ENCODE measurements around the gene GATAD2A. TPM values are rescaled to one million over a fixed set of nuclear protein-coding genes. Genes with fewer than 3 reads are reported as not detected.

GATAD2A gene
- total and polyA plus RNA-seq, 2 of the 8 experiments (the other 6 are each of a cell fraction or from before 2014, with no cell fraction given) = 38.4 to 205 TPM

DNA sequence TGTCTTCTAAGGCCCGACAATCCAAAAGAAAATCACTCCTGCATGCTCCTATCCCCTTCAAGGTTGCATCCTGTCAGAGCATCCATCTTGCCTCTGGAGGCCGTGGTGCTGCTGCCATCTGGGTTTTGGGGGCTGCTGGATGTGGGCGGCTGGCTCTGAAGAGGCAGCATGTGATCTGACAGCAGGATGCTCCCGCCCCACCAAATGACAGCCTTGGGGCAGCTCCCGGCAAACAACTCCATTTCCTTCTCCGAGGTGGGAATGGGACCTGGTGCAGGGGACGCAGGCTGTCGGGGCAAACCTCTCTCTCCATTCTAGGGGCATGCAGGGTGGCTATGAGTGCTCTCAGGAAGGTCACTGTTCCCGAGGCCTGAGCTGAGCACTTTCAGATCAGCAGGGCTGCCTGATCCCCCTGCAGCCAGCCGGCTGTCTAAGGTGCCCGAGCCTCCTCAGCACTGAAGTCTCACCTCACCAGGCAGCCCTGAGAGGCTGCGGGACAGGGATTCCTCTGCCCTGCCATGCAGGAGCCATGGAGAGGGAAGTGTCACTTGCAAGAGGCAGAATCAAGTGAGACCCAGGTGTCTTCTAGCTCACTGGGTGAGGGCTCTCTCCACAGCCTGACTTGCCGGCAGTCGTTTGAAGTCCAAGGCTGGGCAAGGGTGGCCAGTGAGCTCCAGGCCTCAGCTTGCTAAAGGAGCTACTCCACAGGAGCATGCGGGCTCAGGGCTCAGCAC, 81.0 kb downstream of the GATAD2A start:
- DNase-seq (ENCODE audit: low read depth in 1 of 2, low spot score in 2 of 2) (no peak), FAIRE-seq (no peak)
- 0 out of 2 replicates have a peak overlapping the region, but pooled peaks have one; percentile 39 for H2BK12ac ChIP-seq (ENCODE audit: low read depth, low read length)
- no peaks in the 10 kb centered on the region for H3K23me2 ChIP-seq (ENCODE audit: low read depth, low read length)
- CTCF ChIA-PET (ENCODE audit: partially characterized antibody) = interaction anchor here (0.9 to 9.8 kb wide), 5 partner anchors 10 to 121 kb away, joined by 3 to 146 read pairs (median 4); no protein-coding TSS in a partner anchor
- 89% methylated on average over 14 of the region's 15 CpGs; no CpG with 5 or more reads in 1 of the 2 experiments for WGBS, 2 experiments (ENCODE audit: extremely low coverage in 1 of 2, insufficient coverage in 1 of 2, insufficient read length in 1 of 2, insufficient replicate concordance in 2 of 2, low coverage in 1 of 2, low lambda C conversion rate in 2 of 2, missing lambda C conversion rate in 1 of 2)
- no peak overlapping the region for H4K5ac ChIP-seq (ENCODE audit: insufficient read length, low read depth, low read length)
- no peak overlapping the region for H3K18ac ChIP-seq (ENCODE audit: extremely low read depth, low read length)
- H3K27me3 ChIP-seq (replicated peaks in 1 of 4; ENCODE audit: control insufficient read depth in 3 of 4, extremely low read depth in 1 of 4, insufficient read depth in 3 of 4, low read length in 3 of 4) = no peaks in the 10 kb centered on the region
- peaks cover 24% of the 10 kb centered on the region for H3K79me1 ChIP-seq (ENCODE audit: low read depth, low read length)
- H3K27ac ChIP-seq (ENCODE audit: low read depth, low read length) = no peak overlapping the region
- no peak overlapping the region for H3K23ac ChIP-seq (ENCODE audit: insufficient read length)
- H3K4me1 ChIP-seq (replicated peaks in 1 of 4; ENCODE audit: control insufficient read depth in 3 of 4, insufficient read depth in 4 of 4, low read length in 3 of 4) = peaks cover 11 to 32% (median 22%) of the 10 kb centered on the region in 4 experiments
- H4K91ac ChIP-seq (replicated peaks; ENCODE audit: insufficient read length, low read length) = no peak overlapping the region
- POLR2A ChIA-PET (ENCODE audit: partially characterized antibody) = interaction anchor here (0.8 to 2.0 kb wide), 10 partner anchors 11 to 96 kb away, joined by 3 to 7 read pairs (median 4); partner anchors contain the start of genes GATAD2A, NDUFA13 and TSSK6
- H2AFZ ChIP-seq (ENCODE audit: low read length) = no peak overlapping the region
- no peak overlapping the region for H2BK15ac ChIP-seq (ENCODE audit: low read length)
- no peak overlapping the region for H3K4me3 ChIP-seq (ENCODE audit: extremely low read depth in 1 of 4, insufficient read depth in 2 of 4, low read depth in 3 of 4, low read length in 4 of 4)
- peaks cover 0 to 3% (median under 1%) of the 10 kb centered on the region in 4 experiments; a peak in 2 of 8 replicates for H3K36me3 ChIP-seq (ENCODE audit: control insufficient read depth in 2 of 4, insufficient read depth in 4 of 4, low read length in 3 of 4)
- H3K4me2 ChIP-seq (ENCODE audit: insufficient read depth in 1 of 2, low read depth in 2 of 2, low read length in 2 of 2) = no peak overlapping the region
- no peak overlapping the region for H2BK20ac ChIP-seq (ENCODE audit: low read length)
- peaks cover 0 to 67% of the 10 kb centered on the region in 2 experiments; a peak in 2 of 4 replicates for H3K79me2 ChIP-seq (ENCODE audit: control insufficient read depth in 1 of 2, insufficient read depth in 2 of 2, low read length in 2 of 2)
- H4K20me1 ChIP-seq (replicated peaks in 1 of 2; ENCODE audit: control insufficient read depth in 1 of 2, insufficient read depth in 2 of 2, low read length in 2 of 2) = peaks cover 15 to 38% of the 10 kb centered on the region in 2 experiments
- no peak overlapping the region for H3K56ac ChIP-seq (replicated peaks; ENCODE audit: insufficient read length, low read depth, low read length)
- H3K14ac ChIP-seq (ENCODE audit: insufficient read length) = no peak overlapping the region
- H2BK120ac ChIP-seq (replicated peaks; ENCODE audit: low read depth, low read length) = no peak overlapping the region
- no peak overlapping the region for H2AK5ac ChIP-seq (ENCODE audit: low read depth, low read length)
- peak overlapping the region; percentile 55; the same call in 1 of the 2 replicates for H2BK5ac ChIP-seq (ENCODE audit: low read depth, low read length)
- no peak overlapping the region for H3K4ac ChIP-seq (replicated peaks; ENCODE audit: insufficient read length, low read depth, low read length)
- peak overlapping the region in 2 of 4 experiments; percentile 8 to 12; a peak in 2 of 7 replicates for H3K9ac ChIP-seq (replicated peaks in 1 of 4; ENCODE audit: extremely low read depth in 1 of 4, low read depth in 3 of 4, low read length in 3 of 4)
- no peak overlapping the region; the same call in 1 of the 2 replicates for H4K8ac ChIP-seq (ENCODE audit: extremely low read depth, insufficient read depth, low read length)
- no peaks in the 10 kb centered on the region for H3K9me3 ChIP-seq (ENCODE audit: insufficient read depth in 2 of 2, low read depth in 1 of 2, low read length in 1 of 2)
- TF ChIP-seq TAF1 (IDR thresholded peaks at IDR 0.05; ENCODE audit: low read depth, low read length) (no peak), POU5F1 (IDR thresholded peaks at IDR 0.05; ENCODE audit: low read depth, low read length) (no peak), EP300 (IDR thresholded peaks at IDR 0.05; ENCODE audit: borderline replicate concordance in 1 of 2, low read depth in 2 of 2, low read length in 2 of 2) (no peak), CHD1 (IDR thresholded peaks at IDR 0.05; ENCODE audit: low read depth, low read length) (no peak), HDAC2 (IDR thresholded peaks at IDR 0.05; ENCODE audit: borderline replicate concordance in 1 of 2, low read depth in 2 of 2, low read length in 2 of 2) (no peak), CTCF (IDR thresholded peaks at IDR 0.05; ENCODE audit: control extremely low read depth in 1 of 3, insufficient read depth in 1 of 3, low read depth in 1 of 3, low read length in 3 of 3) (no peak), PHF8 (conservative IDR thresholded peaks at IDR 0.05; ENCODE audit: low read depth, low read length) (no peak), SIX5 (IDR thresholded peaks at IDR 0.05; ENCODE audit: low read depth, low read length) (no peak)

All from H1 (cell line).